GM12801 (cell line): ENCODE data around the gene C3orf80.

Source experiments
- TF ChIP-seq, protein P1 (sequence below): IDR thresholded peaks from one replicate; pipeline ENCODE4 v1.5.1; 2011; ENCODE audit warnings: control low read depth; ENCODE audit not compliant: insufficient read length; ENCODE audit errors: extremely low read depth

Gene C3orf80

DNA sequence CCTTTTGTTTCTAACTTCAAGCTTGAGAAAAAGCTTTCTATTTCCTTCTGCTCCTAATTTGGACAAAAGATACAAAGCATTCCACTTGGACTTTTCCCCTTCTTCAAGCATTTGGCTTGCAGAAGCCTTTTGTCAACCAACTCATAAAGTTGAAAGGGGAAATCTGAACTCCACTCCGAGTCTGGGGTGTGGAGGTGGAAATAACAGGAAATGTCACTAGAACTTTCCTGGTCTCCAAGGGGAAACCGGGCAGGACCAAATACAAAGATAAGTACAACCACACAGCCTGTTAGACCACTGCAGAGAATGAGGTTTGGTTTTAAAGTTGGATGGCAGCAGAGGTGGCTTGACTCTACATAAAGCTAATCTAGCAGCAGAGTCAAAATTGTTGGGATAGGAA is 4.2 kb upstream of the C3orf80 start:
- TF ChIP-seq, protein P1, sequence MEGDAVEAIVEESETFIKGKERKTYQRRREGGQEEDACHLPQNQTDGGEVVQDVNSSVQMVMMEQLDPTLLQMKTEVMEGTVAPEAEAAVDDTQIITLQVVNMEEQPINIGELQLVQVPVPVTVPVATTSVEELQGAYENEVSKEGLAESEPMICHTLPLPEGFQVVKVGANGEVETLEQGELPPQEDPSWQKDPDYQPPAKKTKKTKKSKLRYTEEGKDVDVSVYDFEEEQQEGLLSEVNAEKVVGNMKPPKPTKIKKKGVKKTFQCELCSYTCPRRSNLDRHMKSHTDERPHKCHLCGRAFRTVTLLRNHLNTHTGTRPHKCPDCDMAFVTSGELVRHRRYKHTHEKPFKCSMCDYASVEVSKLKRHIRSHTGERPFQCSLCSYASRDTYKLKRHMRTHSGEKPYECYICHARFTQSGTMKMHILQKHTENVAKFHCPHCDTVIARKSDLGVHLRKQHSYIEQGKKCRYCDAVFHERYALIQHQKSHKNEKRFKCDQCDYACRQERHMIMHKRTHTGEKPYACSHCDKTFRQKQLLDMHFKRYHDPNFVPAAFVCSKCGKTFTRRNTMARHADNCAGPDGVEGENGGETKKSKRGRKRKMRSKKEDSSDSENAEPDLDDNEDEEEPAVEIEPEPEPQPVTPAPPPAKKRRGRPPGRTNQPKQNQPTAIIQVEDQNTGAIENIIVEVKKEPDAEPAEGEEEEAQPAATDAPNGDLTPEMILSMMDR = no peak

DNA sequence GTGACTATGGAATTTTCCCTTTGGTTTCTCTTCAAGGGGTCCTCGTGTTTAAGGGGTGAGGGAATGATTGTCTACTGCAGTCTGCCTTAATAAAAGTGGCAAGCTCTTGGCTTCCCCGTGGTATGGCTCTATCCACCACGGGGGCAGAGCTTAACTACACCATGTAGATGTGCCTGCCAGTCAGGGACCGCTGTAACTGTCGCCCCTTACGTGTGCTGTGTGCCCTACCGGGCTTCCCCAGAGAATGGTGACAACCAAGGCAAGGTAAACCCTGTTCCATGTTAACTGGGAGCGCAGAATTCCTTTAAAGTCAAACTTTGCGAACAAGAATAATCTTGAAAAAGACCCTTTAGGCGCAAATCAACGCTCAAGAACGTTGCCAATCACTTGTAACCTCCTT is 966 bp upstream of the C3orf80 start:
- TF ChIP-seq, protein P1 = no peak

DNA sequence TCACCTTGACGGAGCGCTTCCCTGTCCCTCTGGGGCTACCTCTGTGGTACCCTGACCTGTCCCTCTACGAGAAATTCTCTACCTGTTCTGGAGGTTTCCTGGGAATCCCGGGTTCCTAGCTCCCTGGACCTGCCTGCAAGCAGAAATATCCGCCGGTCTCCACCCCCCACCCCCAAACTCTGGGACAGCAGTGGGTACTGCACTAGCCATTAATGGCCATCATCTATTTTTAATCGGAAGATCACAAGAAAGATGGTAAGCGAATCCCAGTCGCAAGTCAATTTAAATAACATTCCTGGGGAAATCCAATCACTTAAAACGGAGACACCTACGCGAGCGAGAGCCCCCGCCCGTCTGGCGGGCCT is 429 bp upstream of the C3orf80 start:
- TF ChIP-seq, protein P1 = no peak

DNA sequence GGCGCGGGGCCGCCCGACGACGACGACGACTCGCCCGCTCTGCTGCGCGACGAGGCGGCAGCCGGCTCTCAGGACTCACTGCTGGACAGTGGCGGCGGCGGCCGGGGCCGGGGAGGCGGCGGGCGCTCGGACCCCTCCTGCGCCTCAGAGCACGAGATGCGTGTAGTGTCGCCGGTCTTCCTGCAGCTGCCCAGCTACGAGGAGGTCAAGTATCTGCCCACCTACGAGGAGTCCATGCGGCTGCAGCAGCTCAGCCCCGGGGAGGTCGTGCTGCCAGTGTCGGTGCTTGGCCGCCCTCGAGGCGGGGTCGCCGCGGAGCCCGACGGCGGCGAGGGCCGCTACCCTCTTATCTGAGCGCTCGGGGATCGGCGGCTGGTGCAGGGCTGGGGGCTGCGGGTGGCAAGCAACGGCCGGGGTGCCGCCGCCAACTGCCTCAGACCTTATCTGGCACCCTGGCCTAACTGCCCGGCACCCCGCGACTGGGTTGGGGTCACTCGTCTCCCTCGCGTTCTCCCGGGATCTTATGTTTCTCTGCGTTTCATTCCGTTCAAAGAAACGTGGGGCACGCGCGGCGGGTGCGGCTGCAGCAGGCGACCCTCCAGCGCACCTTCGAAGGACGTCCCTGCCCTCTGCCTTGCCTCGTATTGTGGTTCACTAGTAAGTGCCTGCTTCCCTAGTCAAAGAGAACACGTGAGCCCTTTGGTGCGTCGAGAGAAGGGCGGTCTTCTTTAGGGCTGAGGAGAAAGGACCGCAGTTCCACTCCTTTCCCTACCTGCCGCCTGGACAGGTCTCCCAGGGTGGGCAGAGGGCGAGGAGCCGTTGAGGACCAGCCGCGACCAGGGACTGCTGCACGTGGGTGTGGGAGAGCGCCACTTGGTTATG is 1.0 kb downstream of the C3orf80 start:
- TF ChIP-seq, protein P1 = no peak

DNA sequence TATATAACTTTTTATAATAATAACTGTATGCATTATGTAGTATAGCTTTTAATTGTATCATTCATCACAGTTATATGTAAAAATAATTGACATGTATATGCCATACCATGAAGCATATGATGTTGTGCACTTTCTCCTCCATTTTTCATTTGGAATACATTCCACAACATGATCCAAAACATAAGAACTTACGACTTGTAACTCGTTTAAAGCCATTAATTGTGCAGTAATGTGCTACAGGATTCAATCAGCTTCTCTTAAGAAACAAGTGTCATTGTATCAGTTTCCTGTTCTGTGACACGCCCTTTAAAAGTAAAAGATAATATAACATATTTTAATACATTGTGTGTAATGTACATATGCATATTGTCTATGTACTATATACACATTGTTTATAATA is 2.2 kb downstream of the C3orf80 start:
- TF ChIP-seq, protein P1 = no peak

DNA sequence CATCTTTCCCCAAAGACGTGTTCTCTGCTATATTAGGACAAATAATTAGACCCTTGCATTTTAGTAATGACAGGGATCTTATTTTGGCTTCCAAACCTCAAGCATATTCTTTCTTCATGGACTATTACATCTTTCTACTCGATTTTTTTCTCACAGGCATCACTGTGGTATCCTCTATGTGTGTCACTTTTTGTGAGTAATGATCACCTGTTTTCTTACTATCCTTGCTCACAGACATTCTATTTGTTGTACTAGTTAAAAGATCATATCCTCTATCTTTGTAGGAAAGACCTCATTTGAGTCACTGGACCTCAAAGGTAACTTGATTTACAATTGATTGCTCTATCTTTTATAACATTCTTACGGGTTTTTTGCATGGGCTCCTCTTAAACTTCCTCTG is 6.8 kb downstream of the C3orf80 start:
- TF ChIP-seq, protein P1 = no peak

DNA sequence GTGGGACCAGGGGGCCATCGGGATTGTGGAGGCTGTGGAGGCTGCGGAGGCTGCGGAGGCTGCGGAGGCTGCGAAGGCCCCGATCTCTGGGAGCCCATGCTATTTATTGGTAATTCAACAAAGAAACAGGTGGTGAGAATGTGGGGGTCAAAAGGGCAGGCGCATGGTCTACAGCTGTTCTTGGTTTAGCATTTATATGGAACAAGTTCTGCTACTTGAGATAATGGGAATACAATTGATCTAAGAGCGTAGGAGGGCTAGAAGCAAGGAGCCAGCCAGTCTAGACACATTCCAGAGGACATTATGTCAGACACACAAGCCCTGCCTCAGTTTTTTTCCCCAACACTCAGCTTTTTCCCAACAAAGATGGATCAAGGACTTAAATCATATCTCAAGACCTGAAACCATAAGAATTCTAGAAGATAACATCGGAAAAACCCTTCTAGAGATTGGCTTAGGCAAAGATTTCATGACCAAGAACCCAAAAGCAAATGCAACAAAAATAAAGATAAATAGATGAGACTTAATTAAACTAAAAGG is 20.1 kb downstream of the C3orf80 start:
- TF ChIP-seq, protein P1 = no peak
